CD14-positive monocyte (primary cell): ENCODE results near the gene KIAA0408. TPM values are rescaled to one million over a fixed set of nuclear protein-coding genes. Genes with fewer than 3 reads are reported as not detected.

Source experiments
- DNase-seq, 3 donors: peaks; one replicate each; pipeline ENCODE4 v3.0.0-alpha.2; 2011 to 2022
- H2AFZ ChIP-seq: 2 replicates; pipeline ENCODE4 v1.6.0; 2012; ENCODE audit warnings: mild to moderate bottlenecking, low read depth, low read length, inconsistent platforms; ENCODE audit not compliant: insufficient read depth, poor library complexity, severe bottlenecking
- H3K27ac ChIP-seq, 2 donors: 1 replicate in 1 of 2; 2 replicates in 1 of 2; pipeline ENCODE4 v1.5.1; 2012 to 2013; ENCODE audit warnings: low read length in 2 of 2, control low read depth in 1 of 2, inconsistent platforms in 1 of 2, low read depth in 1 of 2, mild to moderate bottlenecking in 1 of 2
- H3K27me3 ChIP-seq, 2 donors: one replicate each; pipeline versions ENCODE4 v1.6.0 to v1.6.1; 2011 to 2013; ENCODE audit warnings: low read length in 2 of 2; ENCODE audit not compliant: control insufficient read depth in 2 of 2, insufficient read depth in 2 of 2
- H3K36me3 ChIP-seq, 2 donors: replicated peaks in 1 of 2; 1 replicate in 1 of 2; 2 replicates in 1 of 2; pipeline versions ENCODE4 v1.5.1 to v1.6.1; 2012 to 2013; ENCODE audit warnings: low read length in 2 of 2, control low read depth in 1 of 2, inconsistent platforms in 1 of 2, mild to moderate bottlenecking in 1 of 2; ENCODE audit not compliant: insufficient read depth in 2 of 2, control insufficient read depth in 1 of 2
- H3K4me1 ChIP-seq, 2 donors: 1 replicate in 1 of 2; 2 replicates in 1 of 2; pipeline versions ENCODE4 v1.5.1 to v1.6.1; 2012 to 2013; ENCODE audit warnings: low read length in 2 of 2, control low read depth in 1 of 2, inconsistent platforms in 1 of 2, mild to moderate bottlenecking in 1 of 2, moderate library complexity in 1 of 2; ENCODE audit not compliant: insufficient read depth in 2 of 2, control insufficient read depth in 1 of 2
- H3K4me2 ChIP-seq: replicated peaks from 2 replicates; pipeline ENCODE3; 2012; ENCODE audit warnings: low read length, moderate library complexity, mild to moderate bottlenecking; ENCODE audit not compliant: poor library complexity, severe bottlenecking; ENCODE audit errors: extremely low read depth
- H3K4me3 ChIP-seq, 3 experiments: fragments of 200-600 bp in 1 of 3; sonication (generic) in 1 of 3; replicated peaks in 1 of 3; 1 replicate in 2 of 3; 2 replicates in 1 of 3; pipeline ENCODE4 v1.5.1; 2011 to 2013; ENCODE audit warnings: low read length in 3 of 3, mild to moderate bottlenecking in 3 of 3, control low read depth in 2 of 3, low read depth in 2 of 3, inconsistent platforms in 1 of 3, moderate library complexity in 1 of 3
- H3K79me2 ChIP-seq: 2 replicates; pipeline ENCODE4 v1.6.0; 2012; ENCODE audit warnings: mild to moderate bottlenecking, control low read depth, inconsistent platforms, low read length, moderate library complexity; ENCODE audit not compliant: insufficient read depth
- H3K9ac ChIP-seq: 2 replicates; pipeline ENCODE4 v1.6.0; 2017; ENCODE audit warnings: low read length, mild to moderate bottlenecking; ENCODE audit not compliant: insufficient read depth, poor library complexity, severe bottlenecking
- H3K9me3 ChIP-seq, 2 donors: replicated peaks in 1 of 2; 1 replicate in 1 of 2; 2 replicates in 1 of 2; pipeline versions ENCODE4 v1.5.1 to v1.6.1; 2012 to 2013; ENCODE audit warnings: low read length in 2 of 2, control low read depth in 1 of 2; ENCODE audit not compliant: control insufficient read depth in 1 of 2, insufficient read depth in 1 of 2
- H4K20me1 ChIP-seq: 2 replicates; pipeline ENCODE4 v1.6.0; 2012; ENCODE audit warnings: mild to moderate bottlenecking, low read length, control low read depth, moderate library complexity; ENCODE audit not compliant: insufficient read depth
- H3K27ac Mint-ChIP-seq, 7 donors: one replicate each; pipeline ENCODE4 v1.8.0; 2020; ENCODE audit warnings: mild to moderate bottlenecking in 7 of 7, mixed read lengths in 7 of 7, moderate library complexity in 6 of 7, inconsistent platforms in 2 of 7
- H3K27me3 Mint-ChIP-seq, 3 donors: one replicate each; pipeline ENCODE4 v1.8.0; 2021 to 2022; ENCODE audit warnings: low read depth in 3 of 3, mild to moderate bottlenecking in 3 of 3, mixed read lengths in 3 of 3, moderate library complexity in 3 of 3, inconsistent platforms in 1 of 3
- H3K36me3 Mint-ChIP-seq, 2 donors: one replicate each; pipeline ENCODE4 v1.8.0; 2020; ENCODE audit warnings: mixed read lengths in 2 of 2, inconsistent platforms in 1 of 2, mild to moderate bottlenecking in 1 of 2
- H3K4me1 Mint-ChIP-seq: one replicate; pipeline ENCODE4 v1.8.0; 2020; ENCODE audit warnings: mild to moderate bottlenecking, mixed read lengths
- H3K4me3 Mint-ChIP-seq, 2 donors: one replicate each; pipeline ENCODE4 v1.8.0; 2020; ENCODE audit warnings: mild to moderate bottlenecking in 2 of 2, mixed read lengths in 2 of 2, moderate library complexity in 1 of 2
- H3K9me3 Mint-ChIP-seq, 7 donors: one replicate each; pipeline ENCODE4 v1.8.0; 2020 to 2022; ENCODE audit warnings: mixed read lengths in 7 of 7, mild to moderate bottlenecking in 6 of 7, moderate library complexity in 6 of 7, inconsistent platforms in 2 of 7
- WGBS: methylation state at CpG from one replicate; pipeline ENCODE4 v1.1.5; 2013; ENCODE audit warnings: missing lambda C conversion rate; ENCODE audit not compliant: insufficient coverage; 5-methylcytosine and 5-hydroxymethylcytosine counted together
- intact Hi-C, 2 donors: fragments of 100-400 bp; cut with micrococcal nuclease; formaldehyde crosslinking; loops; one replicate each; pipeline versions ENCODE4 v1.15.0 to v1.15.1; 2023
- polyA plus RNA-seq, 3 donors: library from polyadenylated mRNA; depleted of rRNA in 1 of 3; unstranded in 2 of 3; stranded (reverse) in 1 of 3; fragments of 300-500 nt in 2 of 3; fragments of >200 nt in 1 of 3; fragmentation: Illumina TruSeq in 2 of 3; gene quantifications; 1 replicate in 2 of 3; 2 replicates in 1 of 3; pipeline ENCODE4 v1.2.3, GENCODE V29; 2012 to 2021
- TF ChIP-seq, protein P1 (sequence below): fragments of 200-600 bp; IDR thresholded peaks from one replicate; pipeline ENCODE4 v1.8.0; 2022; ENCODE audit warnings: antibody characterized with exemption, mild to moderate bottlenecking

Gene KIAA0408
- polyA plus RNA-seq, 3 donors, result 0.03 TPM; not detected in 2

DNA sequence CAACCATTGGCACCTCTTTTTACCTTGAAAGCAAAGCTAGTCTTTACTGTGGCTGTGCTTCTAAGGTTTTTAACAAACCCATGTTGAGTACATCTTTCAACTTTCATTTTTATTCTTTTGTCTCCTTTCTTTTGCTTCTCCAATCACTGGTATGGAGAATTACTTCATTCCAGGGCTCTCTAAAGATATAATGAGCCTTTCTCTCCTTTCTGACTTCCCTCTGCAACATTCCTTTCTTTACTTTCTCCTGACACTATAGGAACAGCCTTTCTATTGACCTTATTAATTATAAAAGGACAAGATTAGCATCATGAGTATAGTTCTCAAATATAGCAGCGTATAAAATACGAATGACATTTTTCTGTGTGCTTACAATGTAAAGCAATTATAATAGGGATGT lies 23.1 kb upstream of the KIAA0408 start:
- Histone ChIP-seq H3K9ac (no peak overlapping the region), H2AFZ (no peak overlapping the region), H3K79me2 (no peaks in the 10 kb centered on the region), H4K20me1 (no peaks in the 10 kb centered on the region), H3K4me2 (no peak overlapping the region), H3K27ac (no peak overlapping the region), H3K36me3 (no peaks in the 10 kb centered on the region), H3K27me3 (no peaks in the 10 kb centered on the region), H3K4me3 (no peak overlapping the region), H3K9me3 (no peaks in the 10 kb centered on the region), H3K4me1 (peaks cover 5 to 6% of the 10 kb centered on the region in 2 donors)
- peaks cover 0 to 3% (median 0%) of the 10 kb centered on the region in 3 donors for H3K27me3 Mint-ChIP-seq
- H3K9me3 Mint-ChIP-seq, result peaks cover 0 to 2% (median 0%) of the 10 kb centered on the region in 7 donors
- TF ChIP-seq, protein P1, sequence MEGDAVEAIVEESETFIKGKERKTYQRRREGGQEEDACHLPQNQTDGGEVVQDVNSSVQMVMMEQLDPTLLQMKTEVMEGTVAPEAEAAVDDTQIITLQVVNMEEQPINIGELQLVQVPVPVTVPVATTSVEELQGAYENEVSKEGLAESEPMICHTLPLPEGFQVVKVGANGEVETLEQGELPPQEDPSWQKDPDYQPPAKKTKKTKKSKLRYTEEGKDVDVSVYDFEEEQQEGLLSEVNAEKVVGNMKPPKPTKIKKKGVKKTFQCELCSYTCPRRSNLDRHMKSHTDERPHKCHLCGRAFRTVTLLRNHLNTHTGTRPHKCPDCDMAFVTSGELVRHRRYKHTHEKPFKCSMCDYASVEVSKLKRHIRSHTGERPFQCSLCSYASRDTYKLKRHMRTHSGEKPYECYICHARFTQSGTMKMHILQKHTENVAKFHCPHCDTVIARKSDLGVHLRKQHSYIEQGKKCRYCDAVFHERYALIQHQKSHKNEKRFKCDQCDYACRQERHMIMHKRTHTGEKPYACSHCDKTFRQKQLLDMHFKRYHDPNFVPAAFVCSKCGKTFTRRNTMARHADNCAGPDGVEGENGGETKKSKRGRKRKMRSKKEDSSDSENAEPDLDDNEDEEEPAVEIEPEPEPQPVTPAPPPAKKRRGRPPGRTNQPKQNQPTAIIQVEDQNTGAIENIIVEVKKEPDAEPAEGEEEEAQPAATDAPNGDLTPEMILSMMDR, result no peak
- WGBS, result no CpG with 5 or more reads among the region's 2 CpGs
- no peak overlapping the region for H3K27ac Mint-ChIP-seq
- no peak for DNase-seq
- no peaks in the 10 kb centered on the region for H3K36me3 Mint-ChIP-seq
- intact Hi-C loops, result no loop called here
- peaks cover 15% of the 10 kb centered on the region for H3K4me1 Mint-ChIP-seq
- H3K4me3 Mint-ChIP-seq, result no peak overlapping the region

DNA sequence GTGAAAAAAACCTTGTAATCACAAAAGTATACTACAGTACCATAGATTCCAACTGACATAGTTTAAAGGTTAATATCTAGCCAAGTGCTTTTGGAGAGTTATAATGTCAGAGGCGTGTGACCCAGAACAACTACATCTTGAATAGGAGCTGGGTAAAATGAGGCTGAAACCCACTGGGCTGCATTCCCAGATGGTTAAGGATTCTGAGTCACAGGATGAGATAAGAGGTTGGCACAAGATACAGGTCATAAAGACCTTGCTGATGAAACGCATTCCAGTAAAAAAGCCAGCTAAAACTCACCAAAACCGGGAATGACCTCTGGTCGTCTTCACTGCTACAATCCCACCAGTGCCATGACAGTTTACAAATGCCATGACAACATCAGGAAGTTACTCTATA lies 22.4 kb upstream of the KIAA0408 start:
- peaks cover 0 to 2% (median 0%) of the 10 kb centered on the region in 7 donors for H3K9me3 Mint-ChIP-seq
- no peaks in the 10 kb centered on the region for H3K9me3 ChIP-seq
- H4K20me1 ChIP-seq, result no peaks in the 10 kb centered on the region
- H3K4me1 ChIP-seq, result peaks cover 5 to 6% of the 10 kb centered on the region in 2 donors
- H3K27me3 ChIP-seq, result peaks cover 0 to 3% of the 10 kb centered on the region in 2 donors
- peaks cover 0 to 3% (median 0%) of the 10 kb centered on the region in 3 donors for H3K27me3 Mint-ChIP-seq
- no peaks in the 10 kb centered on the region for H3K36me3 ChIP-seq
- H3K36me3 Mint-ChIP-seq, result no peaks in the 10 kb centered on the region
- no peak overlapping the region for H3K9ac ChIP-seq
- TF ChIP-seq, protein P1, result no peak
- intact Hi-C loops, result no loop called here
- no peak overlapping the region for H3K27ac ChIP-seq
- no peak overlapping the region for H3K4me3 ChIP-seq
- H2AFZ ChIP-seq, result no peak overlapping the region
- H3K4me3 Mint-ChIP-seq, result no peak overlapping the region
- no peak for DNase-seq
- H3K4me2 ChIP-seq, result no peak overlapping the region
- 100% methylated on average over 2 of the region's 4 CpGs for WGBS
- no peaks in the 10 kb centered on the region for H3K79me2 ChIP-seq
- no peak overlapping the region for H3K27ac Mint-ChIP-seq
- H3K4me1 Mint-ChIP-seq, result peaks cover 15% of the 10 kb centered on the region
